Psoas muscle (tissue), 8 donors: Measurements from ENCODE around the gene LCOR. TPM values are rescaled to one million over a fixed set of nuclear protein-coding genes. Genes with fewer than 3 reads are reported as not detected.

Experiments used
- ATAC-seq, 4 donors: fragments of 200-7000 bp; cut with Tn5 transposase; one replicate each; pipeline ENCODE4 v1.9.1; 2020; ENCODE audit warnings: moderate library complexity in 3 of 4, mild to moderate bottlenecking in 2 of 4
- DNase-seq, 2 donors: peaks; one replicate each; pipeline ENCODE4 v3.0.0-alpha.2; 2020
- H3K27ac ChIP-seq: fragments of 200-600 bp; one replicate; pipeline ENCODE4 v1.8.0; 2022
- H3K27me3 ChIP-seq, 3 donors: fragments of 200-600 bp in 1 of 3; one replicate each; pipeline versions ENCODE4 v1.6.1 to v1.8.0; 2013 to 2022; ENCODE audit warnings: low read length in 2 of 3, mild to moderate bottlenecking in 2 of 3, moderate library complexity in 1 of 3; ENCODE audit not compliant: insufficient read depth in 3 of 3
- H3K36me3 ChIP-seq, 2 donors: fragments of 200-600 bp in 1 of 2; one replicate each; pipeline versions ENCODE4 v1.6.1 to v1.8.0; 2013 to 2022; ENCODE audit warnings: low read depth in 1 of 2, mild to moderate bottlenecking in 1 of 2, moderate library complexity in 1 of 2; ENCODE audit not compliant: insufficient read depth in 1 of 2
- H3K4me1 ChIP-seq: fragments of 200-600 bp; one replicate; pipeline ENCODE4 v1.8.0; 2022
- H3K4me3 ChIP-seq: fragments of 200-600 bp; one replicate; pipeline ENCODE4 v1.8.0; 2022; ENCODE audit warnings: mild to moderate bottlenecking
- H3K9me3 ChIP-seq: fragments of 200-600 bp; one replicate; pipeline ENCODE4 v1.8.0; 2022
- CTCF ChIP-seq: fragments of 200-600 bp; IDR thresholded peaks from one replicate; pipeline ENCODE4 v1.8.0; 2022; ENCODE audit warnings: antibody characterized with exemption
- WGBS, 3 donors: extraction: QIAGEN DNeasy Blood & Tissue Kit; methylation state at CpG; one replicate each; pipeline versions ENCODE4 v1.1.6 to v1.1.7; 2013; 5-methylcytosine and 5-hydroxymethylcytosine counted together
- intact Hi-C, 2 donors: fragments of 100-400 bp; cut with DNase I; formaldehyde crosslinking; loops; one replicate each; pipeline versions ENCODE4 v1.11.0 to v1.14.2; 2022
- polyA plus RNA-seq, 3 donors: library from polyadenylated mRNA; stranded (reverse); fragments of 200-250 nt; gene quantifications; one replicate each; pipeline ENCODE4 v1.2.3, GENCODE V29; 2013
- total RNA-seq, 4 donors: library from RNA; stranded (reverse); fragmentation: NEBNext Ultra II Directional in 2 of 4; extraction: Animal tissue kit (Norgen Biotek cat#: 25700) in 2 of 4; gene quantifications; one replicate each; pipeline versions ENCODE4 v1.2.1 to v1.2.4, GENCODE V29; 2021 to 2023
- donor health status: healthy with polysubstance abuse.
- donor health status: DM: no; HTN: no; CAD: no; lungs with moderate emphysema.
- donor health status: Bipolar disorder and iron deficiency.
- donor health status: healthy.
- donor health status: DM: yes; HTN: yes; CAD: no.
- donor health status: DM: no; HTN: no; CAD: no.
- donor health status: DM: no; HTN: no; CAD: no.
- donor health status: DM: yes; HTN: yes; CAD: no.

The LCOR gene
- total and polyA plus RNA-seq, 7 donors: 1.7 to 30.4 (median 13.6) TPM

GRCh38 chr10:96820765-96821164, 11.3 kb upstream of the LCOR start:
- no peaks in the 10 kb centered on the region for H3K9me3 ChIP-seq
- TF ChIP-seq CTCF: no peak
- H3K4me3 ChIP-seq: no peak overlapping the region
- no peak overlapping the region for H3K27ac ChIP-seq
- DNase-seq (no peak), ATAC-seq (no peak)
- WGBS, 3 donors: 76 to 84% (median 79%) methylated on average over 5 of the region's 5 CpGs
- intact Hi-C loops: no loop called here
- H3K27me3 ChIP-seq: no peaks in the 10 kb centered on the region
- H3K36me3 ChIP-seq: no peaks in the 10 kb centered on the region
- no peaks in the 10 kb centered on the region for H3K4me1 ChIP-seq

- Histone ChIP-seq H3K4me1 (peaks cover 5% of the 10 kb centered on the region), H3K4me3 (no peak overlapping the region), H3K9me3 (no peaks in the 10 kb centered on the region), H3K27ac (no peak overlapping the region), H3K27me3 (no peaks in the 10 kb centered on the region), H3K36me3 (no peaks in the 10 kb centered on the region)
- intact Hi-C loops: no loop called here
- DNase-seq: no peak
- ATAC-seq: no peak
- no peak for TF ChIP-seq CTCF
- WGBS, 3 donors: 44 to 60% (median 50%) methylated on average over 1 of the region's 1 CpG
Measured at GRCh38 chr10:96826438-96826837, 5.7 kb upstream of the LCOR start.

GRCh38 chr10:96828609-96829008, 3.5 kb upstream of the LCOR start:
- H3K4me1 ChIP-seq: peaks cover 6% of the 10 kb centered on the region
- ATAC-seq (no peak), DNase-seq (no peak)
- H3K36me3 ChIP-seq: no peaks in the 10 kb centered on the region
- intact Hi-C loops: no loop called here
- H3K27me3 ChIP-seq: no peaks in the 10 kb centered on the region
- H3K9me3 ChIP-seq: no peaks in the 10 kb centered on the region
- no peak overlapping the region for H3K4me3 ChIP-seq
- WGBS, 3 donors: 92 to 95% (median 94%) methylated on average over 5 of the region's 5 CpGs
- no peak for TF ChIP-seq CTCF
- H3K27ac ChIP-seq: no peak overlapping the region

- Histone ChIP-seq H3K9me3 (no peaks in the 10 kb centered on the region), H3K36me3 (no peaks in the 10 kb centered on the region), H3K27ac (no peak overlapping the region), H3K4me3 (no peak overlapping the region), H3K4me1 (peaks cover 6% of the 10 kb centered on the region), H3K27me3 (no peaks in the 10 kb centered on the region)
- 79 to 85% (median 80%) methylated on average over 5 of the region's 5 CpGs for WGBS, 3 donors
- DNase-seq: no peak
- no peak for TF ChIP-seq CTCF
- intact Hi-C loops: no loop called here
- ATAC-seq: no peak
Measured at GRCh38 chr10:96829029-96829773, 2.9 kb upstream of the LCOR start.
